WTC11 (cell line): ENCODE results near the gene ALDH5A1. TPM values are rescaled to one million over a fixed set of nuclear protein-coding genes. Genes with fewer than 3 reads are reported as not detected.

Experiments used
- ATAC-seq: fragments of 200-7000 bp; cut with Tn5 transposase; 2 replicates; pipeline ENCODE4 v1.10.0; 2021; ENCODE audit warnings: mild to moderate bottlenecking, moderate library complexity
- Bru-seq: library from RNA; stranded (reverse); fragments of 400-500 nt; gene quantifications from one replicate; lab custom pipeline; 2021; lab: Mats Ljungman, UMichigan
- CTCF ChIA-PET: fragments of 300-600 bp; sonication (Branson Sonifier 250); formaldehyde crosslinking; loops from one replicate; lab custom pipeline; 2021; ENCODE audit warnings: antibody characterized with exemption; lab: Charles Lee
- POLR2A ChIA-PET: fragments of 350-600 bp; sonication (Branson Sonifier 250); formaldehyde crosslinking; loops from one replicate; lab custom pipeline; 2021; ENCODE audit warnings: antibody characterized with exemption; lab: Charles Lee
- DNase-seq: peaks from one replicate; pipeline ENCODE4 v3.0.0; 2021; ENCODE audit warnings: low spot score
- H3K27ac Mint-ChIP-seq: 2 replicates; pipeline ENCODE4 v1.8.0; 2021; ENCODE audit warnings: mixed read lengths
- H3K27me3 Mint-ChIP-seq: 2 replicates; pipeline ENCODE4 v1.8.0; 2021; ENCODE audit warnings: low read depth, mild to moderate bottlenecking, moderate library complexity, mixed read lengths
- H3K36me3 Mint-ChIP-seq: 2 replicates; pipeline ENCODE4 v1.8.0; 2021; ENCODE audit warnings: mixed read lengths
- H3K4me1 Mint-ChIP-seq: 2 replicates; pipeline ENCODE4 v1.8.0; 2022; ENCODE audit warnings: mixed read lengths
- H3K4me3 Mint-ChIP-seq: 2 replicates; pipeline ENCODE4 v1.8.0; 2021; ENCODE audit warnings: mild to moderate bottlenecking, moderate library complexity, mixed read lengths
- H3K9me3 Mint-ChIP-seq: 2 replicates; pipeline ENCODE4 v1.8.0; 2021; ENCODE audit warnings: mixed read lengths
- ELF4 ChIP-seq: sonication (generic); formaldehyde crosslinking; IDR thresholded peaks from 2 replicates; pipeline ENCODE4 v1.8.1; 2022; ENCODE audit warnings: low read depth, mild to moderate bottlenecking, moderate library complexity, missing genetic modification reagents
- ESRRA ChIP-seq: sonication (generic); formaldehyde crosslinking; IDR thresholded peaks from 2 replicates; pipeline ENCODE4 v1.8.1; 2022; ENCODE audit warnings: mild to moderate bottlenecking, missing genetic modification reagents, borderline replicate concordance
- ETV6 ChIP-seq: sonication (generic); formaldehyde crosslinking; IDR thresholded peaks from 2 replicates; pipeline ENCODE4 v1.8.1; 2022; ENCODE audit warnings: mild to moderate bottlenecking, missing genetic modification reagents
- GABPB1 ChIP-seq: sonication (generic); formaldehyde crosslinking; IDR thresholded peaks from 2 replicates; pipeline ENCODE4 v1.8.1; 2023; ENCODE audit warnings: mild to moderate bottlenecking, missing genetic modification reagents
- GRHL2 ChIP-seq: fragments of 250-450 bp; sonication (Bioruptor Pico); IDR thresholded peaks from 2 replicates; pipeline ENCODE4 v1.8.0; 2022; ENCODE audit warnings: mild to moderate bottlenecking, moderate library complexity; ENCODE audit not compliant: insufficient replicate concordance, severe bottlenecking
- IRF1 ChIP-seq: sonication (generic); formaldehyde crosslinking; IDR thresholded peaks from 2 replicates; pipeline ENCODE4 v1.8.0; 2023; ENCODE audit warnings: missing genetic modification reagents
- KAT7 ChIP-seq: sonication (generic); formaldehyde crosslinking; IDR thresholded peaks from 2 replicates; pipeline ENCODE4 v1.8.1; 2023; ENCODE audit warnings: missing genetic modification reagents, mild to moderate bottlenecking, borderline replicate concordance
- MLX ChIP-seq: sonication (generic); formaldehyde crosslinking; IDR thresholded peaks from 2 replicates; pipeline ENCODE4 v1.8.1; 2023; ENCODE audit warnings: mild to moderate bottlenecking, missing genetic modification reagents, moderate library complexity
- MYBL2 ChIP-seq: sonication (generic); formaldehyde crosslinking; IDR thresholded peaks from 2 replicates; pipeline ENCODE4 v1.8.1; 2023; ENCODE audit warnings: mild to moderate bottlenecking, moderate library complexity, missing genetic modification reagents
- NFATC4 ChIP-seq: fragments of 250-450 bp; sonication (Bioruptor Pico); IDR thresholded peaks from 2 replicates; pipeline ENCODE4 v1.9.0; 2021; ENCODE audit warnings: mild to moderate bottlenecking
- NFE2L1 ChIP-seq: sonication (generic); formaldehyde crosslinking; IDR thresholded peaks from 2 replicates; pipeline ENCODE4 v1.8.1; 2023; ENCODE audit warnings: missing genetic modification reagents
- PRDM15 ChIP-seq: sonication (generic); formaldehyde crosslinking; IDR thresholded peaks from 2 replicates; pipeline ENCODE4 v1.8.0; 2022; ENCODE audit warnings: missing genetic modification reagents
- RORB ChIP-seq: fragments of 250-450 bp; sonication (Bioruptor Pico); IDR thresholded peaks from 2 replicates; pipeline ENCODE4 v1.9.0; 2021; ENCODE audit warnings: mild to moderate bottlenecking
- SMAD4 ChIP-seq: sonication (generic); formaldehyde crosslinking; IDR thresholded peaks from 2 replicates; pipeline ENCODE4 v1.8.0; 2022; ENCODE audit warnings: mild to moderate bottlenecking, missing genetic modification reagents
- TCF7 ChIP-seq: sonication (generic); formaldehyde crosslinking; IDR thresholded peaks from 2 replicates; pipeline ENCODE4 v1.8.0; 2022; ENCODE audit warnings: mild to moderate bottlenecking, low read depth, missing genetic modification reagents, moderate library complexity
- ZBTB43 ChIP-seq: sonication (generic); formaldehyde crosslinking; IDR thresholded peaks from 2 replicates; pipeline ENCODE4 v1.8.1; 2023; ENCODE audit warnings: mild to moderate bottlenecking, missing genetic modification reagents
- ZNF121 ChIP-seq: sonication (generic); formaldehyde crosslinking; IDR thresholded peaks from 2 replicates; pipeline ENCODE4 v1.8.0; 2023; ENCODE audit warnings: missing genetic modification reagents
- ZNF263 ChIP-seq: sonication (generic); formaldehyde crosslinking; IDR thresholded peaks from 2 replicates; pipeline ENCODE4 v1.8.1; 2022; ENCODE audit warnings: low read depth, mild to moderate bottlenecking, moderate library complexity, missing genetic modification reagents
- ZNF416 ChIP-seq: fragments of 250-450 bp; sonication (Bioruptor Pico); IDR thresholded peaks from 2 replicates; pipeline ENCODE4 v1.9.0; 2021; ENCODE audit warnings: mild to moderate bottlenecking, inconsistent platforms
- long read RNA-seq, 3 experiments: library from RNA in 1 of 3; library from capped mRNA in 1 of 3; library from polyadenylated mRNA in 1 of 3; unstranded in 2 of 3; stranded (forward) in 1 of 3; transcript quantifications; one replicate each; pipeline ENCODE4 v2.0.0, GENCODE V29; 2021
- total RNA-seq: library from RNA; stranded (reverse); gene quantifications from 3 replicates; pipeline ENCODE4 v1.2.3, GENCODE V29; 2021
- TF ChIP-seq, protein P1 (sequence below): sonication (generic); formaldehyde crosslinking; IDR thresholded peaks from 2 replicates; pipeline ENCODE4 v1.8.0; 2022; ENCODE audit warnings: mild to moderate bottlenecking, missing genetic modification reagents
- TF ChIP-seq, protein P2 (sequence below): sonication (generic); formaldehyde crosslinking; IDR thresholded peaks from 2 replicates; pipeline ENCODE4 v1.8.0; 2023; ENCODE audit warnings: missing genetic modification reagents, mild to moderate bottlenecking, borderline replicate concordance

Gene ALDH5A1
- total RNA-seq (5.1 to 6.7 TPM (median 5.5 TPM) in 3 replicates), Bru-seq, nascent RNA (percentile 44 among the genes with signal in this experiment)
- long read RNA-seq, experiment 1, full-length matches to known transcripts: 15 of 22 reads
- long read RNA-seq, experiment 1, partial matches to known transcripts: 0 of 22 reads
- long read RNA-seq, experiment 1, other reads (novel, unspliced or antisense): 7 of 22 reads
- long read RNA-seq, experiment 2, full-length matches to known transcripts: 1 of 4 reads
- long read RNA-seq, experiment 2, partial matches to known transcripts: 0 of 4 reads
- long read RNA-seq, experiment 2, other reads (novel, unspliced or antisense): 3 of 4 reads
- long read RNA-seq, experiment 3: 0 reads

DNA sequence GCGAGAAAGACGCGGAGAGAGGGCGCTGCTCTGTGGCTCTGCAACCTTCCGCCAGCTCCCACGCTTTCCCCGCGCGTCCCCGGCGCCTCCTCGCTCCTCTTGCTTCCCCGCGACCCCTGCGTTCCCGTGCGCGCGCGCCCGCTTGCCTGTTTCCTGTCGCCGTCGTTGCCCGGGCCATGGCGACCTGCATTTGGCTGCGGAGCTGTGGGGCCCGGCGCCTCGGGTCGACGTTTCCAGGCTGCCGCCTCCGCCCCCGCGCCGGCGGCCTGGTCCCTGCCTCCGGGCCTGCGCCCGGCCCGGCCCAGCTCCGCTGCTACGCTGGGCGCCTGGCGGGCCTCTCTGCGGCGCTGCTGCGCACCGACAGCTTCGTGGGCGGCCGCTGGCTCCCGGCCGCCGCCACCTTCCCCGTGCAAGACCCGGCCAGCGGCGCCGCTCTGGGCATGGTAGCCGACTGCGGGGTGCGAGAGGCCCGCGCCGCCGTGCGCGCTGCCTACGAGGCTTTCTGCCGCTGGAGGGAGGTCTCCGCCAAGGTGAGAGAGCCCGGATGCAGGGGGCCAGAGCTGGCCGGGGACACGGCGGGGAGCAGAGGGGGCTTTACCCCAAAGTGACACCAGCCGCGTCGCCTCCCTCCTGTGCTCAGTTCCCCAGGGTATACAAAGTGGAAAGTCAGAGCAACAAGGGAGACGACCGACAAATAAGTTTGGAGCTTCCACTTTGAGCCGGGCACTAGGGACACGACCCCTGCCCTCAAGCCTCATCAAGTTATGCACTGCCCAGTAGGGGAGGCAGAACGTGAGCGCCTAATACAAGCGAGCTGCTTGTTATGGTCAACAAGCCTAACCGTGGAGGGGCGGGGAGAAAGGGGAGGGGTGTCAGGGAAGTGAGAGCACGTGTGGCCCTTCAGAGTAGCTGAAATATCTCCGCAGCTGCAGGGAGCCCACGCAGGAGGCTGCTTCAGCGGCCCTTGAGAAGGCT, at the start of gene ALDH5A1:
ALDH5A1 (plus strand) TSS at position 149 of the 975 bp plus-strand sequence; CDS start at position 177, 28 bp downstream.
- Mint-ChIP-seq H3K4me3 (peak within 1 kb of the TSS; percentile 78), H3K27me3 (peaks cover 37% of the 10 kb centered on the region), H3K9me3 (peaks cover 14% of the 10 kb centered on the region), H3K4me1 (peaks cover 31% of the 10 kb centered on the region), H3K36me3 (peaks cover 13% of the 10 kb centered on the region), H3K27ac (no peak within 1 kb of the TSS)
- ChIA-PET CTCF (interaction anchor here (0.6 to 5.6 kb wide), 30 partner anchors 10 to 1027 kb away, joined by 3 to 58 read pairs (median 4); partner anchors contain the start of gene KIAA0319), POLR2A (interaction anchor here (0.6 to 1.4 kb wide), 6 partner anchors 16 to 208 kb away, joined by 3 to 4 read pairs (median 3); partner anchors contain the start of genes ACOT13 and TDP2)
- peak; percentile 78 for DNase-seq
- peak; percentile 72 for ATAC-seq
- TF ChIP-seq ESRRA (CRISPR knock-in tag) (peak; percentile 63; the same call in 1 of the 2 replicates), IRF1 (CRISPR knock-in tag) (peak; percentile 47; the same call in 1 of the 2 replicates), ZNF263 (CRISPR knock-in tag) (no peak; the same call in 1 of the 2 replicates), KAT7 (CRISPR knock-in tag) (peak; percentile 80; the same call in 1 of the 2 replicates), MYBL2 (CRISPR knock-in tag) (peak; percentile 88), GRHL2 (CRISPR knock-in tag) (no peak), TCF7 (CRISPR knock-in tag) (no peak; the same call in 1 of the 2 replicates), ETV6 (CRISPR knock-in tag) (0 out of 2 replicates have a peak, but pooled peaks have one; percentile 30), NFATC4 (no peak), GABPB1 (peak; percentile 20), MLX (no peak), RORB (CRISPR knock-in tag) (no peak), PRDM15 (0 out of 2 replicates have a peak, but pooled peaks have one; percentile 33), ZNF121 (CRISPR knock-in tag) (no peak), ZBTB43 (peak; percentile 71; the same call in 1 of the 2 replicates), SMAD4 (no peak), ZNF416 (CRISPR knock-in tag) (no peak), NFE2L1 (peak; percentile 60; the same call in 1 of the 2 replicates), ELF4 (CRISPR knock-in tag) (0 out of 2 replicates have a peak, but pooled peaks have one; percentile 64)
- TF ChIP-seq, protein P1, sequence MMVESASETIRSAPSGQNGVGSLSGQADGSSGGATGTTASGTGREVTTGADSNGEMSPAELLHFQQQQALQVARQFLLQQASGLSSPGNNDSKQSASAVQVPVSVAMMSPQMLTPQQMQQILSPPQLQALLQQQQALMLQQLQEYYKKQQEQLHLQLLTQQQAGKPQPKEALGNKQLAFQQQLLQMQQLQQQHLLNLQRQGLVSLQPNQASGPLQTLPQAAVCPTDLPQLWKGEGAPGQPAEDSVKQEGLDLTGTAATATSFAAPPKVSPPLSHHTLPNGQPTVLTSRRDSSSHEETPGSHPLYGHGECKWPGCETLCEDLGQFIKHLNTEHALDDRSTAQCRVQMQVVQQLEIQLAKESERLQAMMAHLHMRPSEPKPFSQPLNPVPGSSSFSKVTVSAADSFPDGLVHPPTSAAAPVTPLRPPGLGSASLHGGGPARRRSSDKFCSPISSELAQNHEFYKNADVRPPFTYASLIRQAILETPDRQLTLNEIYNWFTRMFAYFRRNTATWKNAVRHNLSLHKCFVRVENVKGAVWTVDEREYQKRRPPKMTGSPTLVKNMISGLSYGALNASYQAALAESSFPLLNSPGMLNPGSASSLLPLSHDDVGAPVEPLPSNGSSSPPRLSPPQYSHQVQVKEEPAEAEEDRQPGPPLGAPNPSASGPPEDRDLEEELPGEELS (CRISPR knock-in tag): peak; percentile 57
- TF ChIP-seq, protein P2, sequence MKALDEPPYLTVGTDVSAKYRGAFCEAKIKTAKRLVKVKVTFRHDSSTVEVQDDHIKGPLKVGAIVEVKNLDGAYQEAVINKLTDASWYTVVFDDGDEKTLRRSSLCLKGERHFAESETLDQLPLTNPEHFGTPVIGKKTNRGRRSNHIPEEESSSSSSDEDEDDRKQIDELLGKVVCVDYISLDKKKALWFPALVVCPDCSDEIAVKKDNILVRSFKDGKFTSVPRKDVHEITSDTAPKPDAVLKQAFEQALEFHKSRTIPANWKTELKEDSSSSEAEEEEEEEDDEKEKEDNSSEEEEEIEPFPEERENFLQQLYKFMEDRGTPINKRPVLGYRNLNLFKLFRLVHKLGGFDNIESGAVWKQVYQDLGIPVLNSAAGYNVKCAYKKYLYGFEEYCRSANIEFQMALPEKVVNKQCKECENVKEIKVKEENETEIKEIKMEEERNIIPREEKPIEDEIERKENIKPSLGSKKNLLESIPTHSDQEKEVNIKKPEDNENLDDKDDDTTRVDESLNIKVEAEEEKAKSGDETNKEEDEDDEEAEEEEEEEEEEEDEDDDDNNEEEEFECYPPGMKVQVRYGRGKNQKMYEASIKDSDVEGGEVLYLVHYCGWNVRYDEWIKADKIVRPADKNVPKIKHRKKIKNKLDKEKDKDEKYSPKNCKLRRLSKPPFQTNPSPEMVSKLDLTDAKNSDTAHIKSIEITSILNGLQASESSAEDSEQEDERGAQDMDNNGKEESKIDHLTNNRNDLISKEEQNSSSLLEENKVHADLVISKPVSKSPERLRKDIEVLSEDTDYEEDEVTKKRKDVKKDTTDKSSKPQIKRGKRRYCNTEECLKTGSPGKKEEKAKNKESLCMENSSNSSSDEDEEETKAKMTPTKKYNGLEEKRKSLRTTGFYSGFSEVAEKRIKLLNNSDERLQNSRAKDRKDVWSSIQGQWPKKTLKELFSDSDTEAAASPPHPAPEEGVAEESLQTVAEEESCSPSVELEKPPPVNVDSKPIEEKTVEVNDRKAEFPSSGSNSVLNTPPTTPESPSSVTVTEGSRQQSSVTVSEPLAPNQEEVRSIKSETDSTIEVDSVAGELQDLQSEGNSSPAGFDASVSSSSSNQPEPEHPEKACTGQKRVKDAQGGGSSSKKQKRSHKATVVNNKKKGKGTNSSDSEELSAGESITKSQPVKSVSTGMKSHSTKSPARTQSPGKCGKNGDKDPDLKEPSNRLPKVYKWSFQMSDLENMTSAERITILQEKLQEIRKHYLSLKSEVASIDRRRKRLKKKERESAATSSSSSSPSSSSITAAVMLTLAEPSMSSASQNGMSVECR: peak; percentile 26; the same call in 1 of the 2 replicates
